Activated T-cell treated with anti-CD3 and anti-CD28 coated beads for 24 hours (primary cell): ENCODE measurements around the gene WDFY1.
A peak's percentile ranks its signal among the peaks of the same experiment; 100 is the strongest.
"Not testable (repeated sequence)": the region's sequence is repeated elsewhere in the genome, so short reads cannot be mapped to it uniquely, and the experiment has no call there.

Experiments used
- DNase-seq: peaks from one replicate; pipeline ENCODE4 v3.0.0-alpha.2; 2020; ENCODE audit warnings: low read depth

WDFY1 gene

GRCh38 chr2:223957092-223957851 is 12.1 kb upstream of the WDFY1 start, which contains the start of gene MRPL44:
Gene MRPL44, plus strand, starts transcription at chr2:223957463. Its CDS starts 10 bp downstream, at chr2:223957473.
- peak; percentile 96 for DNase-seq

GRCh38 chr2:223956300-223956699 is 11.2 kb upstream of the WDFY1 start:
- no peak for DNase-seq

- no peak for DNase-seq
Observed at GRCh38 chr2:223954401-223954800, 9.3 kb upstream of the WDFY1 start.

GRCh38 chr2:223952280-223952968 is 7.3 kb upstream of the WDFY1 start:
- DNase-seq: no peak

GRCh38 chr2:223950448-223951347 is 5.6 kb upstream of the WDFY1 start:
- no peak for DNase-seq

- no peak for DNase-seq
Observed at GRCh38 chr2:223949241-223949840, 4.2 kb upstream of the WDFY1 start.

- no peak for DNase-seq
Observed at GRCh38 chr2:223947711-223948205, 2.6 kb upstream of the WDFY1 start.

- no peak for DNase-seq
Observed at GRCh38 chr2:223945755-223946154, 620 bp upstream of the WDFY1 start.

GRCh38 chr2:223944166-223944702 is 901 bp downstream of the WDFY1 start:
- DNase-seq: no peak

GRCh38 chr2:223943561-223944008 is 1.6 kb downstream of the WDFY1 start:
- no peak for DNase-seq

GRCh38 chr2:223943135-223943534 is 2.0 kb downstream of the WDFY1 start:
- no peak for DNase-seq

- DNase-seq: peak; percentile 76
Observed at GRCh38 chr2:223941579-223942277, 3.4 kb downstream of the WDFY1 start.

GRCh38 chr2:223939438-223939837 is 5.7 kb downstream of the WDFY1 start:
- DNase-seq: not testable (repeated sequence)

- DNase-seq: no peak
Observed at GRCh38 chr2:223937535-223937934, 7.6 kb downstream of the WDFY1 start.

GRCh38 chr2:223936862-223937326 is 8.2 kb downstream of the WDFY1 start:
- DNase-seq: no peak

- no peak for DNase-seq
Observed at GRCh38 chr2:223935459-223936125, 9.5 kb downstream of the WDFY1 start.

GRCh38 chr2:223934870-223935269 is 10.3 kb downstream of the WDFY1 start:
- DNase-seq: no peak

GRCh38 chr2:223932816-223933800 is 12.0 kb downstream of the WDFY1 start:
- no peak for DNase-seq
